Subcutaneous adipose tissue (tissue), 4 donors: ENCODE measurements around the gene SERPINE2. TPM values are rescaled to one million over a fixed set of nuclear protein-coding genes. Genes with fewer than 3 reads are reported as not detected.

Experiments used
- CTCF ChIP-seq: fragments of 450-650 bp; IDR thresholded peaks from one replicate; pipeline ENCODE4 v1.5.1; 2016; ENCODE audit warnings: low read depth, mild to moderate bottlenecking, control low read depth, antibody characterized with exemption, moderate library complexity
- total RNA-seq, 4 donors: library from RNA; depleted of rRNA; stranded (reverse); fragments of >200 nt; gene quantifications; one replicate each; pipeline ENCODE4 v1.1.0, GENCODE V29; 2016

Gene SERPINE2
- total RNA-seq, 4 donors from 2014 or later, result 3.3 to 8.3 (median 4.7) TPM

- no peak for TF ChIP-seq CTCF
Measured at GRCh38 chr2:224041554-224041953, 2.5 kb upstream of the SERPINE2 start.

- no peak for TF ChIP-seq CTCF
Measured at GRCh38 chr2:224040753-224041152, 1.7 kb upstream of the SERPINE2 start.

GRCh38 chr2:224039770-224040440, 819 bp upstream of the SERPINE2 start:
- TF ChIP-seq CTCF, result no peak

GRCh38 chr2:224038830-224039079, 331 bp downstream of the SERPINE2 start:
- TF ChIP-seq CTCF, result no peak

GRCh38 chr2:224038049-224038829, 847 bp downstream of the SERPINE2 start:
- TF ChIP-seq CTCF, result no peak

- TF ChIP-seq CTCF, result no peak
Measured at GRCh38 chr2:224036731-224037361, 2.2 kb downstream of the SERPINE2 start.

GRCh38 chr2:224034017-224034416, 5.1 kb downstream of the SERPINE2 start:
- TF ChIP-seq CTCF, result no peak
